ENCODE measurements around the gene HES3.

The HES3 gene

GRCh38 chr1:6263716-6264115, 19.7 kb downstream of the HES3 start:
- DNase-seq: no peak

- no peak for DNase-seq
Observed at GRCh38 chr1:6265151-6265550, 21.2 kb downstream of the HES3 start.

GRCh38 chr1:6266641-6267040, 22.7 kb downstream of the HES3 start:
- no peak for DNase-seq

GRCh38 chr1:6267686-6268322, 23.8 kb downstream of the HES3 start:
- DNase-seq: peak; percentile 33

GRCh38 chr1:6268415-6268814, 24.4 kb downstream of the HES3 start:
- no peak for DNase-seq

GRCh38 chr1:6269296-6269695, 25.3 kb downstream of the HES3 start:
- DNase-seq: no peak

GRCh38 chr1:6269720-6270400, 25.9 kb downstream of the HES3 start:
- no peak for DNase-seq

GRCh38 chr1:6270401-6270800, 26.4 kb downstream of the HES3 start:
- no peak for DNase-seq

- DNase-seq: no peak
Observed at GRCh38 chr1:6271006-6271405, 27.0 kb downstream of the HES3 start.

- DNase-seq: peak; percentile 28
Observed at GRCh38 chr1:6271554-6271953, 27.6 kb downstream of the HES3 start.

GRCh38 chr1:6272452-6272851, 28.5 kb downstream of the HES3 start:
- DNase-seq: no peak

GRCh38 chr1:6272868-6273267, 28.9 kb downstream of the HES3 start:
- DNase-seq: no peak

GRCh38 chr1:6273380-6273891, 29.5 kb downstream of the HES3 start:
- peak; percentile 69 for DNase-seq

- no peak for DNase-seq
Observed at GRCh38 chr1:6274102-6274501, 30.1 kb downstream of the HES3 start.

- DNase-seq: no peak
Observed at GRCh38 chr1:6274622-6275139, 30.7 kb downstream of the HES3 start.

GRCh38 chr1:6275826-6276782, 32.1 kb downstream of the HES3 start:
- DNase-seq: peak; percentile 82

GRCh38 chr1:6276811-6277555, 33.0 kb downstream of the HES3 start:
- no peak for DNase-seq

- no peak for DNase-seq
Observed at GRCh38 chr1:6278263-6278662, 34.3 kb downstream of the HES3 start.

GRCh38 chr1:6279066-6279465, 35.1 kb downstream of the HES3 start:
- no peak for DNase-seq

- no peak for DNase-seq
Observed at GRCh38 chr1:6279613-6280383, 35.8 kb downstream of the HES3 start.

- DNase-seq: no peak
Observed at GRCh38 chr1:6280761-6281451, 36.9 kb downstream of the HES3 start.

Data from fibroblast of upper back skin (primary cell).